HepG2 (cell line): ENCODE measurements around the gene CMPK2. TPM values are rescaled to one million over a fixed set of nuclear protein-coding genes. Genes with fewer than 3 reads are reported as not detected.

Experiments
- BORCS8-MEF2B ChIP-seq: sonication (generic); formaldehyde crosslinking; IDR thresholded peaks from 2 replicates; pipeline ENCODE4 v1.8.0; 2022; ENCODE audit warnings: mild to moderate bottlenecking, missing genetic modification reagents
- CBX1 ChIP-seq: IDR thresholded peaks from one replicate; pipeline ENCODE4 v1.6.1; 2016; ENCODE audit warnings: antibody characterized with exemption, low read depth
- CEBPG ChIP-seq: IDR thresholded peaks from 2 replicates; pipeline ENCODE4 v1.6.1; 2016
- HDAC2 ChIP-seq: sonication (generic); formaldehyde crosslinking; IDR thresholded peaks from 2 replicates; pipeline ENCODE4 v1.4.0; 2020; ENCODE audit warnings: missing genetic modification reagents
- KDM1A ChIP-seq: IDR thresholded peaks from 2 replicates; pipeline ENCODE4 v1.6.1; 2016; ENCODE audit warnings: missing compliant biosample characterization
- MED1 ChIP-seq: sonication (generic); formaldehyde crosslinking; IDR thresholded peaks from 2 replicates; pipeline ENCODE4 v1.4.0; 2020; ENCODE audit warnings: missing genetic modification reagents
- MEF2D ChIP-seq: sonication (generic); formaldehyde crosslinking; IDR thresholded peaks from 2 replicates; pipeline ENCODE4 v1.5.1; 2020; ENCODE audit warnings: mild to moderate bottlenecking, missing genetic modification reagents
- PTBP1 ChIP-seq: fragments of 200-400 bp; formaldehyde crosslinking; IDR thresholded peaks from 2 replicates; pipeline ENCODE4 v1.6.1; 2018; ENCODE audit warnings: low read length, low read depth; ENCODE audit not compliant: poor library complexity, severe bottlenecking
- RFX3 ChIP-seq: IDR thresholded peaks from 2 replicates; pipeline ENCODE4 v1.6.1; 2016; ENCODE audit warnings: missing biosample characterization, missing genetic modification reagents
- SMAD1 ChIP-seq: sonication (generic); formaldehyde crosslinking; IDR thresholded peaks from 2 replicates; pipeline ENCODE4 v1.4.0; 2020; ENCODE audit warnings: missing genetic modification reagents, low read depth, mild to moderate bottlenecking, borderline replicate concordance
- SYNCRIP ChIP-seq: fragments of 200-400 bp; formaldehyde crosslinking; IDR thresholded peaks from 2 replicates; pipeline ENCODE4 v1.6.1; 2018; ENCODE audit warnings: mild to moderate bottlenecking, low read depth, low read length; ENCODE audit not compliant: insufficient read depth
- ZBTB7A ChIP-seq: sonication (generic); formaldehyde crosslinking; IDR thresholded peaks from 2 replicates; pipeline ENCODE4 v1.8.0; 2022; ENCODE audit warnings: mild to moderate bottlenecking, missing genetic modification reagents
- ZFP90 ChIP-seq: sonication (generic); formaldehyde crosslinking; IDR thresholded peaks from 2 replicates; pipeline ENCODE4 v1.8.0; 2022; ENCODE audit warnings: missing genetic modification reagents, mild to moderate bottlenecking, inconsistent platforms, borderline replicate concordance
- ZNF124 ChIP-seq: sonication (generic); formaldehyde crosslinking; IDR thresholded peaks from 2 replicates; pipeline ENCODE4 v1.4.0; 2020; ENCODE audit warnings: missing genetic modification reagents
- ZNF235 ChIP-seq: sonication (generic); formaldehyde crosslinking; IDR thresholded peaks from 2 replicates; pipeline ENCODE4 v1.8.1; 2023; ENCODE audit warnings: mild to moderate bottlenecking, missing genetic modification reagents, borderline replicate concordance
- ZNF292 ChIP-seq: sonication (generic); formaldehyde crosslinking; IDR thresholded peaks from 2 replicates; pipeline ENCODE4 v1.8.1; 2022; ENCODE audit warnings: mild to moderate bottlenecking, low read depth, missing genetic modification reagents, borderline replicate concordance
- ZNF558 ChIP-seq: sonication (generic); formaldehyde crosslinking; IDR thresholded peaks from 2 replicates; pipeline ENCODE4 v1.9.0; 2022; ENCODE audit warnings: mild to moderate bottlenecking, missing genetic modification reagents, borderline replicate concordance
- ZNF615 ChIP-seq: sonication (generic); formaldehyde crosslinking; IDR thresholded peaks from 2 replicates; pipeline ENCODE4 v1.5.0; 2020; ENCODE audit warnings: mild to moderate bottlenecking, missing genetic modification reagents, borderline replicate concordance
- ZNF788 ChIP-seq: sonication (generic); formaldehyde crosslinking; IDR thresholded peaks from 2 replicates; pipeline ENCODE4 v1.5.0; 2020; ENCODE audit warnings: mild to moderate bottlenecking, missing genetic modification reagents, borderline replicate concordance
- ZNF816 ChIP-seq: sonication (generic); formaldehyde crosslinking; IDR thresholded peaks from 2 replicates; pipeline ENCODE4 v1.8.0; 2022; ENCODE audit warnings: missing genetic modification reagents, mild to moderate bottlenecking, borderline replicate concordance
- polyA plus RNA-seq, 8 experiments: library from polyadenylated mRNA; depleted of rRNA in 3 of 8; stranded (reverse) in 7 of 8; unstranded in 1 of 8; fragments of >200 nt; fragmentation: Illumina TruSeq in 4 of 8; extraction: Trizol in 4 of 8; gene quantifications; 2 replicates each; pipeline versions ENCODE4 v1.2.1 to v1.2.3, GENCODE V29; 2011 to 2016; ENCODE audit warnings: low read depth in 4 of 8, missing spikeins in 1 of 8, mixed read lengths in 1 of 8; ENCODE audit not compliant: insufficient read depth in 1 of 8
- total RNA-seq, 5 experiments: library from RNA; depleted of rRNA; stranded (reverse); fragments of >200 nt; fragmentation: Illumina TruSeq; extraction: Trizol; gene quantifications; 2 replicates each; pipeline ENCODE4 v1.2.3, GENCODE V29; 2016; ENCODE audit warnings: low read depth in 1 of 5
- TF ChIP-seq, protein P1 (sequence below): sonication (generic); formaldehyde crosslinking; IDR thresholded peaks from 2 replicates; pipeline ENCODE4 v1.4.0; 2020; ENCODE audit warnings: mild to moderate bottlenecking, missing genetic modification reagents
- TF ChIP-seq, protein P2 (sequence below): sonication (generic); formaldehyde crosslinking; IDR thresholded peaks from 2 replicates; pipeline ENCODE4 v1.9.0; 2022; ENCODE audit warnings: low read depth, missing genetic modification reagents
- TF ChIP-seq, protein P3 (sequence below): sonication (generic); formaldehyde crosslinking; IDR thresholded peaks from 2 replicates; pipeline ENCODE4 v1.4.0; 2020; ENCODE audit warnings: low read depth, missing genetic modification reagents
- TF ChIP-seq, protein P4 (sequence below): sonication (generic); formaldehyde crosslinking; conservative IDR thresholded peaks from 2 replicates; pipeline ENCODE4 v1.4.0; 2020; ENCODE audit warnings: missing genetic modification reagents

The CMPK2 gene
- total and polyA plus RNA-seq, 2 of the 13 experiments (the other 11 are each of a cell fraction or from before 2014, with no cell fraction given): 0.04 to 1.0 TPM

DNA sequence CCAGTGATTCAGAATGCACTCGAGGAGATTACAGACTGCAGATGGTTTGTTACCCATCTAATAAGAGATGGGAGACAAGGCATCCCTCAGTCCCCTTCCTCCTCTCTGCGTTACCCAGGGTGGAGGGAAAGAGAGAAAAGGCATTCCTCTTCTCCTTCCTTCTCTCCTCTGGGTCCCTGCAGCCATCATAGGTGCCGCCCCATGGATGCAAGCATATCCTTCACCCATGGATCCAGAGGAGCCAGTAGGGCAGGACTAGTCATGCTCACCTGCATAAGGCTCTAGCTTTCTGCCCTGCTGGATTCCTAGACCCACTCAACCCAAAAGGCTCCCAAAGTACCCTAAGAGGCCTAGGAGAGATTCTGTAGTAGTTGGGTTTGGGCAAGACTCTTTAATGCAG is 20.4 kb downstream of the CMPK2 start (continued):
- no peak for TF ChIP-seq SMAD1 (CRISPR knock-in tag)
- TF ChIP-seq ZNF558 (CRISPR knock-in tag): no peak
- TF ChIP-seq ZFP90 (CRISPR knock-in tag): no peak
- TF ChIP-seq PTBP1: no peak
- no peak for TF ChIP-seq ZBTB7A (CRISPR knock-in tag)
- peak; percentile 54; the same call in 1 of the 2 replicates for TF ChIP-seq HDAC2 (CRISPR knock-in tag)
- TF ChIP-seq ZNF124 (CRISPR knock-in tag): no peak
- TF ChIP-seq ZNF788: 0 out of 2 replicates have a peak, but pooled peaks have one; percentile 22
- no peak for TF ChIP-seq RFX3 (CRISPR knock-in tag)
- no peak for TF ChIP-seq SYNCRIP
- no peak for TF ChIP-seq ZNF292 (CRISPR knock-in tag)
- TF ChIP-seq, protein P1, sequence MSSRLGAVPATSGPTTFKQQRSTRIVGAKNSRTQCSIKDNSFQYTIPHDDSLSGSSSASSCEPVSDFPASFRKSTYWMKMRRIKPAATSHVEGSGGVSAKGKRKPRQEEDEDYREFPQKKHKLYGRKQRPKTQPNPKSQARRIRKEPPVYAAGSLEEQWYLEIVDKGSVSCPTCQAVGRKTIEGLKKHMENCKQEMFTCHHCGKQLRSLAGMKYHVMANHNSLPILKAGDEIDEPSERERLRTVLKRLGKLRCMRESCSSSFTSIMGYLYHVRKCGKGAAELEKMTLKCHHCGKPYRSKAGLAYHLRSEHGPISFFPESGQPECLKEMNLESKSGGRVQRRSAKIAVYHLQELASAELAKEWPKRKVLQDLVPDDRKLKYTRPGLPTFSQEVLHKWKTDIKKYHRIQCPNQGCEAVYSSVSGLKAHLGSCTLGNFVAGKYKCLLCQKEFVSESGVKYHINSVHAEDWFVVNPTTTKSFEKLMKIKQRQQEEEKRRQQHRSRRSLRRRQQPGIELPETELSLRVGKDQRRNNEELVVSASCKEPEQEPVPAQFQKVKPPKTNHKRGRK (CRISPR knock-in tag): no peak
- TF ChIP-seq, protein P2, sequence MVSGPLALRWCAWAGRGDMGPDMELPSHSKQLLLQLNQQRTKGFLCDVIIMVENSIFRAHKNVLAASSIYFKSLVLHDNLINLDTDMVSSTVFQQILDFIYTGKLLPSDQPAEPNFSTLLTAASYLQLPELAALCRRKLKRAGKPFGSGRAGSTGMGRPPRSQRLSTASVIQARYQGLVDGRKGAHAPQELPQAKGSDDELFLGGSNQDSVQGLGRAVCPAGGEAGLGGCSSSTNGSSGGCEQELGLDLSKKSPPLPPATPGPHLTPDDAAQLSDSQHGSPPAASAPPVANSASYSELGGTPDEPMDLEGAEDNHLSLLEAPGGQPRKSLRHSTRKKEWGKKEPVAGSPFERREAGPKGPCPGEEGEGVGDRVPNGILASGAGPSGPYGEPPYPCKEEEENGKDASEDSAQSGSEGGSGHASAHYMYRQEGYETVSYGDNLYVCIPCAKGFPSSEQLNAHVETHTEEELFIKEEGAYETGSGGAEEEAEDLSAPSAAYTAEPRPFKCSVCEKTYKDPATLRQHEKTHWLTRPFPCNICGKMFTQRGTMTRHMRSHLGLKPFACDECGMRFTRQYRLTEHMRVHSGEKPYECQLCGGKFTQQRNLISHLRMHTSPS (CRISPR knock-in tag): no peak
- TF ChIP-seq CBX1: peak; percentile 100
- TF ChIP-seq, protein P3, sequence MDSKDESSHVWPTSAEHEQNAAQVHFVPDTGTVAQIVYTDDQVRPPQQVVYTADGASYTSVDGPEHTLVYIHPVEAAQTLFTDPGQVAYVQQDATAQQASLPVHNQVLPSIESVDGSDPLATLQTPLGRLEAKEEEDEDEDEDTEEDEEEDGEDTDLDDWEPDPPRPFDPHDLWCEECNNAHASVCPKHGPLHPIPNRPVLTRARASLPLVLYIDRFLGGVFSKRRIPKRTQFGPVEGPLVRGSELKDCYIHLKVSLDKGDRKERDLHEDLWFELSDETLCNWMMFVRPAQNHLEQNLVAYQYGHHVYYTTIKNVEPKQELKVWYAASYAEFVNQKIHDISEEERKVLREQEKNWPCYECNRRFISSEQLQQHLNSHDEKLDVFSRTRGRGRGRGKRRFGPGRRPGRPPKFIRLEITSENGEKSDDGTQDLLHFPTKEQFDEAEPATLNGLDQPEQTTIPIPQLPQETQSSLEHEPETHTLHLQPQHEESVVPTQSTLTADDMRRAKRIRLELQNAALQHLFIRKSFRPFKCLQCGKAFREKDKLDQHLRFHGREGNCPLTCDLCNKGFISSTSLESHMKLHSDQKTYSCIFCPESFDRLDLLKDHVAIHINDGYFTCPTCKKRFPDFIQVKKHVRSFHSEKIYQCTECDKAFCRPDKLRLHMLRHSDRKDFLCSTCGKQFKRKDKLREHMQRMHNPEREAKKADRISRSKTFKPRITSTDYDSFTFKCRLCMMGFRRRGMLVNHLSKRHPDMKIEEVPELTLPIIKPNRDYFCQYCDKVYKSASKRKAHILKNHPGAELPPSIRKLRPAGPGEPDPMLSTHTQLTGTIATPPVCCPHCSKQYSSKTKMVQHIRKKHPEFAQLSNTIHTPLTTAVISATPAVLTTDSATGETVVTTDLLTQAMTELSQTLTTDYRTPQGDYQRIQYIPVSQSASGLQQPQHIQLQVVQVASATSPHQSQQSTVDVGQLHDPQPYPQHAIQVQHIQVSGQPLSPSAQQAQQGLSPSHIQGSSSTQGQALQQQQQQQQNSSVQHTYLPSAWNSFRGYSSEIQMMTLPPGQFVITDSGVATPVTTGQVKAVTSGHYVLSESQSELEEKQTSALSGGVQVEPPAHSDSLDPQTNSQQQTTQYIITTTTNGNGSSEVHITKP (CRISPR knock-in tag): no peak
- TF ChIP-seq, protein P4, sequence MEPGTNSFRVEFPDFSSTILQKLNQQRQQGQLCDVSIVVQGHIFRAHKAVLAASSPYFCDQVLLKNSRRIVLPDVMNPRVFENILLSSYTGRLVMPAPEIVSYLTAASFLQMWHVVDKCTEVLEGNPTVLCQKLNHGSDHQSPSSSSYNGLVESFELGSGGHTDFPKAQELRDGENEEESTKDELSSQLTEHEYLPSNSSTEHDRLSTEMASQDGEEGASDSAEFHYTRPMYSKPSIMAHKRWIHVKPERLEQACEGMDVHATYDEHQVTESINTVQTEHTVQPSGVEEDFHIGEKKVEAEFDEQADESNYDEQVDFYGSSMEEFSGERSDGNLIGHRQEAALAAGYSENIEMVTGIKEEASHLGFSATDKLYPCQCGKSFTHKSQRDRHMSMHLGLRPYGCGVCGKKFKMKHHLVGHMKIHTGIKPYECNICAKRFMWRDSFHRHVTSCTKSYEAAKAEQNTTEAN (CRISPR knock-in tag): no peak
- TF ChIP-seq CEBPG: no peak
- TF ChIP-seq MED1 (CRISPR knock-in tag): no peak
- TF ChIP-seq ZNF235: no peak
- 0 out of 2 replicates have a peak, but pooled peaks have one; percentile 40 for TF ChIP-seq KDM1A (CRISPR knock-in tag)
- TF ChIP-seq MEF2D (CRISPR knock-in tag): no peak
- TF ChIP-seq BORCS8-MEF2B (CRISPR knock-in tag): peak; percentile 37; the same call in 1 of the 2 replicates
- TF ChIP-seq ZNF615 (CRISPR knock-in tag): no peak
- TF ChIP-seq ZNF816 (CRISPR knock-in tag): no peak
